Esophagus muscularis mucosa (tissue), 3 donors: Measurements from ENCODE around the gene HAGH.

Experiments used
- CTCF ChIP-seq, 3 experiments: fragments of 200-600 bp in 2 of 3; fragments of 450-650 bp in 1 of 3; sonication (generic) in 2 of 3; IDR thresholded peaks; one replicate each; pipeline ENCODE4 v1.5.1; 2017 to 2019; ENCODE audit warnings: antibody characterized with exemption in 3 of 3, mild to moderate bottlenecking in 2 of 3, moderate library complexity in 1 of 3
- POLR2A ChIP-seq: fragments of 450-650 bp; IDR thresholded peaks from one replicate; pipeline ENCODE4 v1.6.1; 2017; ENCODE audit warnings: antibody characterized with exemption, moderate library complexity, mild to moderate bottlenecking, low read depth
- POLR2AphosphoS5 ChIP-seq, 2 donors: sonication (generic); formaldehyde crosslinking; IDR thresholded peaks; one replicate each; pipeline ENCODE4 v1.6.1; 2017; ENCODE audit warnings: antibody characterized with exemption in 2 of 2

DNA sequence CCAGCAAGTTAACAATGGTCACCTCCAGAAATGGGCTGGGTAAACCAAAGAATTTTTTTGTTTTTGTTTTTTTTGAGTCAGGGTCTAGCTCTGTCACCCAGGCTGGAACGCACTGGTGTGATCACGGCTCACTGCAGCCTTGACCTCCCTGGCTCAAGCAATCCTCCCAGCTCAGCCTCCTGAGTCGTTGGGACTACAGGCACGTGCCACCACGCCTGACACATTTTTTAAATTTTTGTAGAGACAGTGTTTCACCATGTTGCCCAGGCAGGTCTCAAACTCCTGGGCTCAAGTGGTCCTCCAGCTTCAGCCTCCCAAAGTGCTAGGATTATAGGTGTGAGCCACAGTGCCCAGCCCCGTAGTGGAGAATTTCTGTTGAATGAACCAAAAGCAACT is 46.0 kb downstream of the HAGH start:
- TF ChIP-seq POLR2A = no peak
- no peak for TF ChIP-seq POLR2AphosphoS5 (IDR thresholded peaks at IDR 0.05)
- TF ChIP-seq CTCF (IDR thresholded peaks at IDR 0.05) = no peak
